Smooth muscle cell (in vitro differentiated cells): ENCODE data around the gene EXOC6B. TPM values are rescaled to one million over a fixed set of nuclear protein-coding genes. Genes with fewer than 3 reads are reported as not detected.

ENCODE experiments used
- DNase-seq: peaks from one replicate; lab custom pipeline; 2025; ENCODE audit not compliant: unreplicated experiment; lab: John Stamatoyannopoulos, UW
- H2AFZ ChIP-seq: fragments of 200-600 bp; sonication (generic); 2 replicates; pipeline ENCODE4 v1.6.0; 2016; ENCODE audit warnings: antibody characterized with exemption, low read depth, mild to moderate bottlenecking
- H3F3A ChIP-seq: fragments of 200-600 bp; sonication (generic); 2 replicates; pipeline ENCODE4 v1.6.0; 2017; ENCODE audit warnings: antibody characterized with exemption, low read depth
- H3K27ac ChIP-seq: fragments of 200-600 bp; sonication (generic); 2 replicates; pipeline ENCODE4 v1.5.1; 2016; ENCODE audit warnings: low read depth, mild to moderate bottlenecking
- H3K27me3 ChIP-seq: fragments of 200-600 bp; sonication (generic); 2 replicates; pipeline ENCODE4 v1.6.1; 2016; ENCODE audit warnings: low read depth, mild to moderate bottlenecking
- H3K36me3 ChIP-seq: fragments of 200-600 bp; sonication (generic); 2 replicates; pipeline ENCODE4 v1.5.1; 2016; ENCODE audit warnings: low read depth
- H3K4me1 ChIP-seq: fragments of 200-600 bp; sonication (generic); 2 replicates; pipeline ENCODE4 v1.5.1; 2016; ENCODE audit warnings: low read depth
- H3K4me2 ChIP-seq: fragments of 200-600 bp; sonication (generic); 2 replicates; pipeline ENCODE4 v1.6.0; 2016; ENCODE audit warnings: mild to moderate bottlenecking
- H3K4me3 ChIP-seq: fragments of 200-600 bp; sonication (generic); 2 replicates; pipeline ENCODE4 v1.5.1; 2016; ENCODE audit warnings: mild to moderate bottlenecking
- H3K79me2 ChIP-seq: fragments of 200-600 bp; sonication (generic); 2 replicates; pipeline ENCODE4 v1.6.0; 2016; ENCODE audit warnings: low read depth, mild to moderate bottlenecking
- H3K9ac ChIP-seq: fragments of 200-600 bp; sonication (generic); 2 replicates; pipeline ENCODE4 v1.6.0; 2016; ENCODE audit warnings: low read depth
- H3K9me3 ChIP-seq: fragments of 200-600 bp; sonication (generic); replicated peaks from 2 replicates; pipeline ENCODE4 v1.5.1; 2016; ENCODE audit warnings: low read depth
- H4K20me1 ChIP-seq: fragments of 200-600 bp; sonication (generic); 2 replicates; pipeline ENCODE4 v1.6.0; 2016; ENCODE audit warnings: low read depth
- CTCF ChIP-seq: fragments of 200-600 bp; sonication (generic); IDR thresholded peaks from 2 replicates; pipeline ENCODE4 v1.5.1; 2017; ENCODE audit warnings: borderline replicate concordance, mild to moderate bottlenecking, antibody characterized with exemption; ENCODE audit not compliant: insufficient read depth, poor library complexity, severe bottlenecking
- WGBS: methylation state at CpG from one replicate; pipeline ENCODE4 v1.1.7; 2016; ENCODE audit warnings: low lambda C conversion rate; 5-methylcytosine and 5-hydroxymethylcytosine counted together
- polyA plus RNA-seq: library from polyadenylated mRNA; unstranded; fragments of >200 nt; fragmentation: Nextera tagmentation; extraction: Ambion mirVana; gene quantifications from 2 replicates; pipeline ENCODE4 v1.2.1, GENCODE V29; 2016
- total RNA-seq: library from RNA; depleted of rRNA; stranded (reverse); fragments of >200 nt; gene quantifications from 2 replicates; pipeline ENCODE4 v1.2.3, GENCODE V29; 2014

Gene EXOC6B
- total RNA-seq, result 19.7 and 34.6 TPM in 2 replicates
- polyA plus RNA-seq, result 6.9 and 8.8 TPM in 2 replicates

GRCh38 chr2:72825257-72826155, at the start of gene EXOC6B:
TSS of gene EXOC6B (minus strand) at chr2:72826033.
- Histone ChIP-seq H3K79me2 (peaks cover 35% of the 10 kb centered on the region), H3K27me3 (no peaks in the 10 kb centered on the region), H4K20me1 (peaks cover 24% of the 10 kb centered on the region), H2AFZ (peak within 1 kb of the TSS; percentile 97), H3K27ac (peak within 1 kb of the TSS; percentile 84), H3K4me3 (peak within 1 kb of the TSS; percentile 92), H3K4me2 (peak within 1 kb of the TSS; percentile 86), H3K9me3 (no peaks in the 10 kb centered on the region), H3K9ac (peak within 1 kb of the TSS; percentile 86), H3F3A (peaks cover 2% of the 10 kb centered on the region), H3K36me3 (no peaks in the 10 kb centered on the region), H3K4me1 (no peaks in the 10 kb centered on the region)
- under 1% methylated on average over 49 of the region's 71 CpGs for WGBS
- TF ChIP-seq CTCF, result no peak
- DNase-seq, result peak; percentile 63

- Histone ChIP-seq H3F3A (no peaks in the 10 kb centered on the region), H3K4me3 (no peak overlapping the region)
These were observed 46.0 kb upstream of the EXOC6B start for GRCh38 chr2:72871880-72872279.

GRCh38 chr2:72871060-72871459, 45.2 kb upstream of the EXOC6B start:
- TF ChIP-seq CTCF, result no peak

More at GRCh38 chr2:72871880-72872279, 46.0 kb upstream of the EXOC6B start:
- H3K4me1 ChIP-seq, result no peaks in the 10 kb centered on the region
- H3K36me3 ChIP-seq, result no peaks in the 10 kb centered on the region
- no peaks in the 10 kb centered on the region for H3K79me2 ChIP-seq
- H2AFZ ChIP-seq, result no peak overlapping the region
- no peak overlapping the region for H3K4me2 ChIP-seq
- no peak overlapping the region for H3K27ac ChIP-seq
- peaks cover 47% of the 10 kb centered on the region for H3K27me3 ChIP-seq
- no peak overlapping the region for H3K9ac ChIP-seq
- H4K20me1 ChIP-seq, result no peaks in the 10 kb centered on the region
- no peak for TF ChIP-seq CTCF
- DNase-seq, result no peak
- H3K9me3 ChIP-seq, result no peaks in the 10 kb centered on the region

More at GRCh38 chr2:72871060-72871459, 45.2 kb upstream of the EXOC6B start:
- H3K4me2 ChIP-seq, result no peak overlapping the region
- no peaks in the 10 kb centered on the region for H3K36me3 ChIP-seq
- no peak for DNase-seq
- peaks cover 43% of the 10 kb centered on the region for H3K27me3 ChIP-seq
- H3K4me1 ChIP-seq, result no peaks in the 10 kb centered on the region
- H3K79me2 ChIP-seq, result no peaks in the 10 kb centered on the region
- no peak overlapping the region for H2AFZ ChIP-seq
- H3F3A ChIP-seq, result no peaks in the 10 kb centered on the region
- H3K9ac ChIP-seq, result no peak overlapping the region
- H3K27ac ChIP-seq, result no peak overlapping the region
- H4K20me1 ChIP-seq, result no peaks in the 10 kb centered on the region
- H3K4me3 ChIP-seq, result no peak overlapping the region
- no peaks in the 10 kb centered on the region for H3K9me3 ChIP-seq
- WGBS, result 60% methylated on average over 1 of the region's 1 CpG
